HTR-8/SVneo (cell line): ENCODE data around the gene EFEMP2.
"Not testable (repeated sequence)": the region's sequence is repeated elsewhere in the genome, so short reads cannot be mapped to it uniquely, and the experiment has no call there.

Experiments used
- DNase-seq: peaks from one replicate; pipeline ENCODE4 v3.0.0; 2011; ENCODE audit warnings: low spot score, mixed read lengths; ENCODE audit not compliant: insufficient read length
- FAIRE-seq: peaks from 2 replicates; lab custom pipeline; 2011; peaks lifted over from hg19 to GRCh38; lab: Jason Lieb, UNC

The EFEMP2 gene

GRCh38 chr11:65903068-65903481, 30.5 kb upstream of the EFEMP2 start:
- peak; percentile 90 for DNase-seq

GRCh38 chr11:65900899-65901180, 28.2 kb upstream of the EFEMP2 start:
- no peak for DNase-seq
- FAIRE-seq = no peak

More at GRCh38 chr11:65903068-65903481, 30.5 kb upstream of the EFEMP2 start:
- peak; percentile 86 for FAIRE-seq

GRCh38 chr11:65900125-65900898, 27.7 kb upstream of the EFEMP2 start, which contains the start of gene FOSL1:
TSS of gene FOSL1 (minus strand) at chr11:65900388. CDS start at chr11:65900339, 49 bp downstream.
- DNase-seq = peak; percentile 95
- FAIRE-seq = peak; percentile 87

GRCh38 chr11:65899356-65900124, 26.9 kb upstream of the EFEMP2 start:
- peak; percentile 84 for DNase-seq
- no peak for FAIRE-seq

- no peak for DNase-seq
- no peak for FAIRE-seq
Observed at GRCh38 chr11:65898656-65899355, 26.2 kb upstream of the EFEMP2 start.

GRCh38 chr11:65897020-65897471, 24.4 kb upstream of the EFEMP2 start:
- FAIRE-seq (peak; percentile 81), DNase-seq (no peak)

GRCh38 chr11:65896034-65896999, 23.7 kb upstream of the EFEMP2 start:
- no peak for FAIRE-seq

GRCh38 chr11:65895482-65895981, 22.9 kb upstream of the EFEMP2 start:
- FAIRE-seq = no peak

More at GRCh38 chr11:65896034-65896999, 23.7 kb upstream of the EFEMP2 start:
- DNase-seq = no peak

GRCh38 chr11:65894034-65894591, 21.5 kb upstream of the EFEMP2 start:
- FAIRE-seq (no peak), DNase-seq (no peak)

More at GRCh38 chr11:65895482-65895981, 22.9 kb upstream of the EFEMP2 start:
- DNase-seq = no peak

- no peak for DNase-seq
- peak; percentile 79 for FAIRE-seq
Observed at GRCh38 chr11:65892661-65893317, 20.2 kb upstream of the EFEMP2 start.

GRCh38 chr11:65892137-65892540, 19.5 kb upstream of the EFEMP2 start:
- FAIRE-seq = peak; percentile 76
- DNase-seq = not testable (repeated sequence)

- FAIRE-seq (peak; percentile 23), DNase-seq (no peak)
Observed at GRCh38 chr11:65891219-65892136, 18.9 kb upstream of the EFEMP2 start.

- FAIRE-seq = peak; percentile 95
- DNase-seq = peak; percentile 98
Observed at GRCh38 chr11:65890324-65891218, 18.0 kb upstream of the EFEMP2 start, which contains the start of gene CCDC85B. TSS of gene CCDC85B (plus strand) at chr11:65890673. CDS start at chr11:65890784, 111 bp downstream.

GRCh38 chr11:65888163-65888814, 15.7 kb upstream of the EFEMP2 start, which contains the start of gene FIBP:
TSS of gene FIBP (minus strand) at chr11:65888471. CDS start at chr11:65888418, 53 bp downstream.
- DNase-seq (peak; percentile 99), FAIRE-seq (peak; percentile 98)

- FAIRE-seq (peak; percentile 20), DNase-seq (no peak)
Observed at GRCh38 chr11:65887723-65888162, 15.1 kb upstream of the EFEMP2 start.
